ENCODE results near the gene DHRS3.
A peak's percentile ranks its signal among the peaks of the same experiment; 100 is the strongest.

The DHRS3 gene

DNA sequence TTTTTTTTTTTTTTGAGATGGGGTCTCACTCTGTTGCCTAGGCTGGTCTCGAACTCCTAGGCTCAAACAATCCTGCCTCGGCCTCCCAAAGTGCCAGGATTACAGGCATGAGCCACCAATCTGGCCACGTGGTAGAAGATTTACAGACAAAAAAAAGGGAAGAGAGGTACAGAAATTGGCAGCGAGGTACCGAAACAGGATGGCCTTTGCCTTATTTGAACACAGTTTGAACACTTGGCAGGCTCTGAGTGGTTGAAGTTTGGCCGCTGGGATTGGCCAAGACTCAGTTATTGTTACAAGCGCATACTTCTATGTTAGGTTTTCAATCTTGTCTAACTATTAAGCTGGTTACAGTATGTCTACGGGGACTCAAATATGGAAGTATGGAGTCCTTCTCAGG, 19.7 kb upstream of the DHRS3 start:
- DNase-seq: no peak

DNA sequence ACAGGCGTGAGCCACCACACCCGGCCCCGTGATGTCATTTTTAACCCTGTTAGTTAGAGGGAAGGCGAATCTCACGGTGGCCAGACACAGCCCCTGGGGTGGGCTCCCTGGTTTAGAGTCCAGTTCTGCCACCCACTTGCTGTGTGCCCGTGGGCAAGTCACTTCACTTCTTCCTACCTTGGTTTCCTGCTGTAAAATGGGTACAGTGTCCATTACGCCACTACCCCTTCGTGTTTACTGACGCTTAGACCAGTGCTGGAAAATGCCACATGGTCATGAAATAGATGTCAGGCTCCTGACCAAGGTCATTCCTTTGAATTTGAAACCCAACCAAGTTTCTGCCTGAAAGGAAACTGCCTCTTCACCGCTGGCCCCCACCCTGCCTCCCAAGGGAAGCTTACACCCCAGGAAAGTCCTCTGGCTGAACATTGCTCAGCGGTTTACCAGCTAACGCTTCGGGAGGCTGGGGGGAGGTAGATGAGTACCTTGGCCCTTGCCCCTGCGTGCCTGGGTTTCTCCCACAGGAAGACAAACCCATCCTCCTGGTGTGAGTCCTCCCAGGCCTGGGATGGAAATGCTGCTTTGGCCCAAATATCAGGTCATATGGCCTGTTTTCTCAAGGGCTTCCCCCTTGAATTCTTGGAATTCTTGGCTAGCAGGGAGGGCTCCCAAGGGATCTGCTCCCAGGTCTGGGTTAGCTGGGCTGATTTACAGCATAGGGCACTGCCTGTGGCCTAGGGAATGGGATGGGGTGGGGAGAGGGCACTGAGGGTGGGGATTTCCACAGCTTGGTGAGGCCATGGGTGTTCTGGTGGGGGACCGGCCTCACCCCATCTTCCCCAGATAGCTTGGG, 18.3 kb upstream of the DHRS3 start:
- no peak for DNase-seq

DNA sequence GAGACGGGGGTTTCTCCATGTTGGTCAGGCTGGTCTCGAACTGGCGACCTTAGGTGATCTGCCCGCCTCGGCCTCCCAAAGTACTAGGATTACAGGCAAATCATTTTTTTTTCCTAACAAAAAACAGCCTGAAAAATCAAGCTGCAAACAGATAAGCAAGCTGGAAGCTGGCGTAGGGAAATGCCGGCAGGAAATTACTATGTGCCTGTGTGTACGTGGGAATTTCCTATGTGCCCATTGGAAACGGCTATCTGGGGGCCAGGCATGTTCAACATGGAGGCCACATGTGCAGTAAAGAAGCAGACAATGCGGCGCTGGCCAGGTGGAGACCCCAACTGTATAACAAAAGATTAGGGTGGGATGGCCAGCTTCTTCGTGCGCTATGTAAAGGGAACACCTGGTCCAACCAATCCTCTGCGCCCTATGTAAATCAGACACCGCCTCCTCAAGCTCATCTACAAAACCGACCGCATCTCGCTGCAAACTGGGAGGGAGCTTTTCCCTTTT, 16.7 kb upstream of the DHRS3 start:
- no peak for DNase-seq

DNA sequence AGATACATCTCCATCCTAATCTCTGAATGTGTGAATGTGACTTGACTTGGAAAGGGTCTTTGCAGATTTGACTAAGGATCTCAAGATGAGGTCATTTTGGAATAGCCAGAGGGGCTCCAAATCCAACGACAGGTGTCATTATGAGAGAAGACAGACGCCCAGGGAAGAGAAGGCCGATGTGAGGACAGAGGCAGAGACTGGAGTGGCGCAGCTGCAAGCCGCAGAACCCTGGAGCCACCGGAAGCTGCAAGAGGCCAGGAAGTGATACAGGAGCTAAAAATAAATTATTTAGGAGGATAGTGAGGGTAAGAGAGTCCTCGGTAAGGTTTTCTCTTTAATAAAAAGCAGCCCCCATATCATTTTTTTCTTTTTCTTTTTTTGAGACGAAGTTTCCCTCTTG, 16.1 kb upstream of the DHRS3 start:
- no peak for DNase-seq

DNA sequence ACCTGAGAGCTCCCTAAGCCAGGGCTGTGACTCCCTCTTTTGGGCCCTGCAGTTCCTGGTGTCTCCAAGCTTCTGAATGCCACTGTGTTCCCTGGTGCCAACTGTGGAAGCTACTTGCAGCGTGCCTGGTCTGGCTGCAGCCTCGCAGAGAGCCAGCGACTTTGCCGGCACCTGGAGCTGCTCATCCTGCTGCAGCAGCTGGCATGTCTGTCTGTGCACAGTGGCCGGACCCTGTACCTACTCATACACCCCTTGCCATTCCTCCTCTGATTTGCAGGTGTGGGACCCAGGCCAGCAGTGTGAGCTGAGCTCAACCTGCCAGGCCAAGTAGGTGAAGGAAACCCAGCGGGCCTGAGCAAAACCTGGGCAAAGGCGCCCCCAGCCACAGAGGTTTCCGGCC, 13.6 kb upstream of the DHRS3 start:
- no peak for DNase-seq

DNA sequence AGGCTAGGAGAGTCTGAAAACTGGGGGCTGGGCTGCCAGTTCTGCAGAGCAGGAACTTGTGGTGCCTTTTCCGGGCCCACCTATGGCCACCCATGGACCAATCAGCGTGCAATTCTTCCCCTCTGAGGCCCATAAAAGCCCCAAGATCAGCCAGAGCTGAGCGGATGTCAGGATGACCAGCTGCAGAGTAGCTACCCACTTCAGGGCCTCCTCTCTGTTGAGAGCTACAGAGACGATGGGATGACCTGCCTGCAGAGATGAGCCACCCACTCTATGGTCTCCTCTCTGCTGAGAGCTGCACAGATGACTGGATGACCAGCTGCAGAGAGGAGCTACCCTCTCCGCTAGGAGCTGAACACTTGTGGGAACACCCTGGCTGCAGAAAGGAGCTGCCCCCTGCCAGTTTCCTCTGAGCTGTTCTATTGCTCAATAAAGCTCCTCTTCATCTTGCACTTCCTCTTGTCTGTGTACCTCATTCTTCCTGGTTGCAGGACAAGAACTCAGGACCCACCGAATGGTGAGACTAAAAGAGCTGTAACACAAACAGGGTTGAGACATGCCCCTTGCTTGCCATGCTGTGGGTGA, 13.0 kb upstream of the DHRS3 start:
- no peak for DNase-seq

DNA sequence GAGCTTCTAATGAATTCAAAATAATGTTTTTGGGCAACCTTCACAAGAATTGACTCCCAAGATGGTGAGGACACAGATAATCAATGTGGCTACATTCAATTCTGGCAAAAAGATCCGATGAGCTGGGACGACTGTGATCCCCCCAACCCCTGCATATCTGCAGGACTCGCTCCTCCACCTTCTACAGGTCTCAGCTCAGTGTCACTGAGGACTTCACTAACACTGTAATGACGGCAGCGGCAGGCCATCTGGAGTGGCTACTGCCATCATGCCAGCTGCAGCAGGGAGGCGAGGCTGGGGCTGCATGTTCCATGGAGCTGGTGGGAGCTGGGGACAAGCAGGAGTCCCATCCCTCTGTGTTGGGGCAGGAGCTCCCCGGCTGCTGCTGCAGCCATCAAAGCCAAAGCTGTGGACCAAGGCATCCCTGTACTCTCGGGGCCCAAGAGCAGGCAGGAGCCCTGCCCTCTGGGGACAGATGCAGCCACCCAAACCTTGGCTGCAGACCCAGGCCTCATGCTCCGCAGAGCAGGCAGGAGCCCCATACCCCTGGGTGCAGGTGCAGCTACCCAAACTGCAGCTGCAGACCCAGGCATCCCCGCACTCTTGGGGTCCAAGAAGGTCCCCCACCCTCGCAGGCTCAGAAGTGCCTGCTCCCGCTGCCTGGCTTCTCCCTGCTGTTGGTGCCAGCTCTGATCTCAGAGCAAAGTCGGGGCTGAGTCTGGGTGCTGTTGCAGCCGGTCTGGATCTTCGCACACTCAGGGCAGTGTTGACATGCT, 12.2 kb upstream of the DHRS3 start:
- no peak for DNase-seq

DNA sequence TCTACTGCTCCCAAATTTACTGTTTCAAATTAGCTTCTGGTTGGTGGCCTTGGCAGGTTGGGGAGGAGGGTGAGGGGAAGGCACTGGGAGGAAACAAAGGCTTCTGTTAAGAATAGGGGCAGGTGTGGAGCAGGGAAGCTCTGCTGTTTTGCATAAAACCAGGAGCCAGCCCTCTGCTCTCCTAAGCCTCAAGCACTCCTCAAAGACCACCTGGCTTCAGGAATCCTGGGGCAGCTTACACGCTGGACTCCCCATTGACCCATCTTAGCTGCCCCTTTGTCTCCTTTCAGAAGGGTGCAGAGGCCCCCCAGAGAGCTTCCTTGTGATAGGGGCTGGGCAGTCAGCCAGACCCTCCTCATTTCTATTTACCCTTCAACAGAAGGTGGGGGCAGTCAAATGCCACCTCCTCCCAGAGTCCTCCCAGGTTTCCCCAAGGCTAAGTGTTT, 11.5 kb upstream of the DHRS3 start:
- peak; percentile 67 for DNase-seq

DNA sequence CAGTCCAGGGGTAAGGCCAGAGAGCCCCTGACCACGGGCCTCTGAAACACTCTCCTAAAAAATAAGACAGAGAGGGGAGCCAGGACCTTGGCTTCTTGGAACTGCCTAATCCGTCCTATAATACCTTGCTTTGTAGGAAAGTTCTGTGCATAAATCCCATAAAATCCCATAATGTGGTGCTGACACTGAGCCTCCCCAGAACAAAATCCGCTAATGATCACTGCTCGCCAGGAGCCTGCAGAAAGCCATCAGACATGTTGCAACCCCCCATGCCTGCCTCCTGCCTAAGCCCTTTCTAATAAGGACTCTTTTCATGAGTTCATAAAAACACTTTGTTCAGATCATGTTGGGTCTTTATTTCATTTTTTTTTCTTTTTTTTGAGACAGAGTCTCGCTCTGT, 9.3 kb upstream of the DHRS3 start:
- DNase-seq: no peak

DNA sequence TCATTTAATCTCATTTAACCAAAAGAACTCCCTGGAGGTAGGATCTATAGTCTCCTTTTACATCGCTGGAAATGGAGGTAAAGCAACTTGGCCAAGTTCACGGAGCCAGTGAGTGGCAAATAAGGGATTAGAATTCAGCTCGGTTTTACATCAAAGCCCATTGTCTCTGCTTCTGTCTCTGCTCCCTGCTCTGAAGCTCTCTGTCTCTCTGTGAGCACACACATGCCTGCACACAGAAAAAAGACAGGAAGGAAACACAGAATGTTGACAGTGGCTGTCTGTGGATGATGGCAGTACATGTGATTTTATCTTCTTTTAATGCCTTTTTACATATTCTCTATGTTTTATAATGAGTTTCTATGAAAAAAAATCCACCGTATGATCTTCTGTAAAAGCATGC, 8.9 kb upstream of the DHRS3 start:
- no peak for DNase-seq

DNA sequence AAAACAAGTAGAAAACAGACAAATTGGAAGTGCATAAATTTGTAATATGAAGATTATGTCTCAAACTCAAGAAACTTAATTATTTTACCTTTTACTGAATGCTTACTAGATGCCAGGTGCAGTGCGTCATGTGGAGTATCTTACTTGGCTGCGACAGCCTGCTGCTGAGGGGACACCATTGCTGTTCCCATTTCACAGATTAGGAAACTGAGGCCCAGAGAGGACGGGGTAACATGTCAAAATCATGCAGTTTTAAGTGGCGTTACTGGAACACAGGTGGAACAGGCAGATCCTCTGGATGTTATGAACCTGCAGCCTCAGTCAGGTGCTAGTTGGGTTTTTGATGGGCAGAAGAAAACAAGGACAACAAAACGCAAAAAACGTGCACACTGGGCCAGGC, 7.3 kb upstream of the DHRS3 start:
- no peak for DNase-seq

DNA sequence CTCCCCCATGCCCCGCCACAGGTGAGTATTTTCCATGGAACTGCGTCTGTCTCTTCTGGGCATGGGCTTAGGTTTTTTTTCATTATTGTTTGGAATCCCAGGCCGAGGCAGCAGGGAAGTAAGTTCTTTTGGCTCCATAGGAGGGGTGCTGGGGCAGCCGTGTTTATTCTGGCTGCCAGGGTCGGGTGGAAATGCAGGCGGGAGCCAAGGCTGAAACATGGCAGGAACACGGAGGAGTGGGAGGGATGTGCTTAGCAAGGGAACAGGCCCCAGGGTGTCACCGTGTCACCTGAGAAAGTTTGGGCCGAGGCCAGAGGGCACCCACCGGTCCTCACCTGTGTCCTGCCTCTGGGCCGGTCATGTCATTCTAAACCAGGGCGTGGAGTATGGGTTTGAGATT, 4.5 kb upstream of the DHRS3 start:
- no peak for DNase-seq

DNA sequence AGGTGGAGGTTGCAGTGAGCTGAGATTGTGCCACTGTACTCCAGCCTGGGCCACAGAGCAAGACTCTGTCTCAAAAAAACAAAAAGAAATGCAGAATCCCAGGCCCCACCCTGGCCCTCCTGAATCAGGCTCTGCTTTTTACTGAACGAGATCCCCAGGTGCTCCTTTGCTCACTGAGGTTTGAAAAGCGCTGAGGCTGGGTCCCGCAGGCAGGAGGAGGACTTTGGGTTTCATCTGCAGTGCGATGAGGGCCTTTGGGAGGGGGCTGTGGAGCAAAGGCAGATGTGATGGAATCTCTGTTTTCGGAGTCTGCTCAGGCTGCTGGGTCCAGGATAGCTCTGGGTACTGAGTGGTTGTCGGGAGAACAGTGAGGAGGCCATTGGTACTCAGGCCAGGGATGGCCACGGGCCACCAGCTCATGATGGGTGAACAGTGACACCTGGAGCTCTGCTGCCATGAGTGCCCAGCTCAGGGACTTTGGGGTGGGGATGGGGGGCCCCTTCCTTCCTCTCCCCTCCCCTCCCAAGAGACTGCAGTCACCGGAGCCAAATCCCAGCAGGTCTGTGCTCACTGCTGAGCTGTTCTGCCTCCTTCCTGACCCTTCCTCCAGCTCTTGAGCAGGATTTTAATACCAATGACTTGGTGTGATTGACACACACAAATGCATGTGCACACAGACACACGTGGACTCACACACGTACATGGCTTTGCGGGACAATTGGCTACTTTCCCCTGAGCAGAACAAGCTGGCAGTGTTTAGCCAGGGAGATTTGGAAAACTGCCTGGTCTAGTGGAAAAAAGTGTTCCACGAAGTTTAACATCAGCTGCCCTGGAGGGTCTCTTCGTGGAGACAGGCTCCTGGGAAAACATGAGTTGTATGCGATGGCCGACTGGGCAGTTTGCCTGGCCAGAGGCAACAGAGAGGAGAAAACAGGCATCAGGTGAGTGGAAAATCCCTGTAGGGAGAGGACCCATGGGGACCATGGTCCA, 3.6 kb upstream of the DHRS3 start:
- DNase-seq: no peak

DNA sequence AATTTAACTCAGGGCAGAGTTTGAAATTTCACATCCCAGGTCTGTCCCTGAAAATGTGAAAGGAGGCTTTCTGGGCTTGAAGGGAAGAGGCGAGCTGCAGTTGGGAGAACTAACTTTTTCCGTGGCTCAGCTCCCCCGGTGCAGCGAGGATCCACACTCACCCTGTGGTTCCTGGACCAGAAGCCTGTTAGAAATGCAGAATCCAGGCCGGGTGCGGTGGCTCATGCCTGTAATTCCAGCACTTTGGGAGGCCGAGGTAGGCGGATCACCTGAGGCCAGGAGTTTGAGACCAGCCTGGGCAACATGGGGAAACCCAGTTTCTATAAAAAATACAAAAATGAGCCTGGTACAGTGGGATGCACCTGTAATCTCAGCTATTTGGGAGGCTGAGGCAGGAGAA, 2.9 kb upstream of the DHRS3 start:
- no peak for DNase-seq

DNA sequence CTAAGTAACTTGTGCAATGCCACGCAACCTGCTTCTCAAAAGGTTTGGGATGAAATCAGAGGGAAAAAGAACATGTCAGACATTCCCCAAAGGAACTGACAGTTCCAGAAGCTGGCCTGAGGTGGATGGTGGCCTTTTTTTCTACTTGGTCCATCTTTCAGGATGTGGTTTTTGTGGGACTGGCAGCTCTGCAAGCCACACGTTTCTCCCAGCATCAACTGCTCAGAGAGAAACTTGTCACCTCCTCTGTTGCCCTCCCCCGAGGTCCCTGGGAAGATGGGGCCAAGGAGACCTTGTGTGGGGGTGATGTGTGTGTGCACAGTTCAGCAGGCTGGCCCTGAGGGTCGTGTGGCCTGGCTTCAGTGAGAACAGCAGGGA, 2.5 kb upstream of the DHRS3 start:
- DNase-seq: no peak

DNA sequence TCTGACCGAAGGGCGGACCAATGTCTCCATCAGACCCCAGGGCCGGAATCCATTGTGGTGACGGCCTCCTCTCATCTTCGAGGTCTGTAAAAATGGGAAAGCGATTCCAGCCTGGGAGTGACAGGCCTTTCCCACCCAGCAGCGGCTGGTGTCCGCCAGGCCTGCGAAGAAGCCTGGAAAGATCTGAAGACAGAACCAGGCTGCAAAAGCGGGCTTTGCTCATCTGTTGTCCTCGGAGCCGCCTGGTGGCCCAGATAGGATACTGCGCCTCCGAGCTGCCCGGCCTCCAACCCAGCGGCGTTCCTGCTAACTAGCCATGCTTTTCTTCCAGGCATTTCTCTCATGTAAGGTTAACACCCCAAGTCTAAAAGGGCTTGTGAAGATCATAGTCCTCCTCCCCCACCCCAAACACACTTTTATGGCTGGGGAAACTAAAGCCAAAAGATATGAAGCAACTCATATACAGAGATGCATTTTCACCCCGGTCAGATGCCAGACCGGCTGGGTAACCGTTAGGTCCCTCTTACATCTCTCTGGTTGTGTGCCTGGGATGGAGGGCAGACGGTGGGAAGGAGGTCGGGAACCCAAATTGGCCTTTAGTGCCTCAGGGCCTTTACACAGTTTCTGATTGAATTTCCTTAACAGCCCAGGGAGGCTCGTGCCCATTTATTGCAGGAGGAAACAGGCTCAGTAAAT, 1.9 kb upstream of the DHRS3 start:
- DNase-seq: peak; percentile 71

DNA sequence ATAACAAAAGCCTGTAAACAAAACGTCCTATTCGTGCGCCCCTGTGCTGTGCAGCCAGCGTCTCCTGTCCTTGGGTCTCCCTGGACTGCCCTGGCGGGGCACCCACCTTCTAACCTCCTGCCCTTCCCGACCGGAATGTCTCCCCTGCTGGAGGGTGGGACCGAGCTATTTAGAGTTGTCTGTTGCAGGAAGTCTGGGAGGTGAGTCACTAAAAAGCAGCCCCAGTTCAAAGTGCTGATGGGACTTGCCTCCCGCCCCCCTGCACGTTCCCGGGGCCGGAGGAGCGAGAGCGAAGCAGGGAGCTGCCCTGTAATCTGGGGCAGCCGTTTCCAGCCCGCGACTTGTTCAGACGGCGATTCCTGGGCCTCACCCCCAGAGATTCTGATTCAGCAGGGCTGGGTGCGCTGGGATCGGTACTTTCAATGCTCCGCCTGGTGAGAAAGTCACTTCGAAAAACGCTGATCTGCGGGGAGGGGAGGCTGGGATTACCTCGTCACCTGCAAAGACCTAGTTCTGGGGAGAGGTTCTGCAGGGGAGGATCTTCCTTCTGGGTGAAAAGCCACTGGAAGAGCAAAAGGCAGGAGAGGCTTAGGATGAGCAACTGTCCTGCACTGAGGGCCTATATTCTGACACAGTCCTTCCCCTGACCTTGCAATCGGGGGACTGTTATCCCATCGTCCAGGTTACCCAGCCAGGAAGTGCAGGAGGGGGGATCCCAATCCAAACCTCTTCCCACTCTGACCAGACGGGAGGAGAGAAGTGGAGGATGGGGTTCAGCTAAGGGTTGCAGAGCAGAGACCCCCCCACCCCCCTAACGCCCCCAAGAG, 1.2 kb upstream of the DHRS3 start:
- DNase-seq: no peak

DNA sequence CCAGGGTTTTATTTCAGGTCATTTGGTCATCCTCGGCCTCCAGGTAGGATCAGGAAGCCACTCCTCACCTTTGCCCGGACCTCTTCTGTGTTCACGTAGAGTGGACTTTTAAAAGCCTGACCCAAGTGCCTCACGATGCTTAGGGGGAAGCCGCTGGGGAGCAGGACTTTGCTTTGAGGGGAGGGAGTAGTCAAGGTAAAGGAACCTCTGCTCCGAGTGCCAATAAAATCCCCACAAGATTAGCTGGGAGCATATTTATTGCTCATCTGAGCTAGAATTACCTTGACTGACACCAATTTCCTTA, 603 bp upstream of the DHRS3 start:
- no peak for DNase-seq

DNA sequence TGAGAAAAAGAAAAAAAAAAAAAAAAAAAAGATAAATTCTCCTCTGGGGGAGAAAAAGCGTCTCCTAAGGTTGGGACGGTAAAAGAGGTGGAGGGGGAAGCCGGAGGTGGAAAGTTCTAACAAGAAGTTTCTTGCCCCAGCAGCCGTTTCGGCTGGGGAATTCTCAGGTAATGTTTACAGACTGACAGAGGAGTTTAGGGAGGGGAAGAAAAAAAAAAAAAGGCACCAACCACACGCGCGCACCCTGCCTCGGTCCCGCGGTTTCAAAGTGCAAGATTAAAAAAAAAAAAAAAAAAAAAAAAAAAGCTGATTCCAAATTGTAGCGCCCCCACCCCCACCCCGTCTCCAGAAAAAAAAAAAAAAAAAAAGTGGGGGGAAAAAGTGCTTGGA, 504 bp downstream of the DHRS3 start:
- no peak for DNase-seq

DNA sequence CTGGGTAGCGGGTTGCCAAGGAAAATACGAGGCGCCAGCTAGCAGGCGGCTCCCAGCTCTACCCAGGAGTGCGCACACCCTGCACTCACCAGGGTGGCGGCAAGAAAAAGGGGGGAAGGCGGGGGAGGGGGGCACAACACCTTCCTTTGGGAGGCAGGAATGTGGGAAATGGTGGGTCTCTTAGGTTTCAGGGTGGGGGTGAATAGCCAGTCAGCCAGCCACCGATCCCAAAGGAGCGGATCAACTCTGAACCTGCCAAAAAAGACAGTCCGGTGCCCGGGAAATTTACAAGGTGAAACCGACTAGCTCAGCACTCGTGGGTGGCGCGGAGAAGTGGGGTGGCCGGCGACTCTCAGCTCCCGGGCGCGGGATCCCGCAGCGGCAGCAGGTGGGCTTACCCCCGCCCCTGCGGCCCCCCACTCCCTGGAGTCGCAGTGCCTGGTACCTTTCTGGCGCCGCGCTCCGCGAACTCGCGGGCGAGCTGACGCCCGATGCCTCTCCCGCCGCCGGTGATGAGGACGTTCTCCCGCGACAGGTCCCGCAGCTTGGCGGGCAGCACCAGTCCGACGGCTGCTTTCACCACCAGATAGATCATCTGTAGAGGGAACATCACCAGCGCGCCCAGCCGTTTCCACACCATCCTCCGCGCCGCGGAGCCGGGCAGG, 1.2 kb downstream of the DHRS3 start:
- DNase-seq: peak; percentile 26

All from COR-L47 (cell line).